HCT116 (cell line): ENCODE data around the gene ALDH3A1. TPM values are rescaled to one million over a fixed set of nuclear protein-coding genes. Genes with fewer than 3 reads are reported as not detected.

ENCODE experiments used
- ATAC-seq: fragments of 200-7000 bp; cut with Tn5 transposase; 2 replicates; pipeline ENCODE4 v1.9.1; 2020; ENCODE audit warnings: mild to moderate bottlenecking, moderate library complexity
- BruUV-seq: library from RNA; stranded (reverse); fragments of 400-500 nt; replicated peaks from 2 replicates; lab custom pipeline; 2021; lab: Mats Ljungman, UMichigan
- CTCF ChIA-PET: fragments of 300-600 bp; sonication (Branson Sonifier 250); formaldehyde crosslinking; loops from one replicate; lab custom pipeline; 2021; ENCODE audit warnings: antibody characterized with exemption; lab: Charles Lee
- POLR2A ChIA-PET: fragments of 300-600, 350-600 bp; sonication (Branson Sonifier 250); formaldehyde crosslinking; loops from one replicate; lab custom pipeline; 2021; ENCODE audit warnings: antibody characterized with exemption; lab: Charles Lee
- RAD21 ChIA-PET, 2 experiments: fragments of 300-600 bp; sonication (Branson Sonifier 250); formaldehyde crosslinking; loops; one replicate each; lab custom pipeline; 2023; ENCODE audit warnings: low total read pairs in 2 of 2; ENCODE audit not compliant: uncharacterized antibody in 2 of 2, unreplicated experiment in 2 of 2, low non-redundant PET in 1 of 2; lab: Charles Lee
- DNase-seq: peaks from one replicate; pipeline ENCODE4 v3.0.0-alpha.2; 2010; ENCODE audit warnings: low read depth, low spot score
- H2AFZ ChIP-seq: fragments of 200-600 bp; shearing (Covaris generic), sonication (generic); 2 replicates; pipeline ENCODE4 v1.6.1; 2017; ENCODE audit warnings: low read depth, mixed run types, mixed read lengths, antibody characterized with exemption, low read length; ENCODE audit not compliant: poor library complexity, severe bottlenecking
- H3K27ac ChIP-seq: 2 replicates; pipeline ENCODE4 v1.5.1; 2012; ENCODE audit warnings: low read depth, low read length
- H3K27me3 ChIP-seq: fragments of 200-600 bp; sonication (generic); 2 replicates; pipeline ENCODE4 v1.6.1; 2016; ENCODE audit warnings: mixed run types, low read length, mixed read lengths; ENCODE audit not compliant: insufficient read depth
- H3K36me3 ChIP-seq, 2 experiments: fragments of 200-500 bp in 1 of 2; fragments of 200-600 bp in 1 of 2; sonication (Bioruptor generic) in 1 of 2; sonication (generic) in 1 of 2; 2 replicates each; pipeline versions ENCODE4 v1.5.1 to v1.6.1; 2014 to 2016; ENCODE audit warnings: low read length in 2 of 2, inconsistent platforms in 1 of 2, mixed read lengths in 1 of 2, mixed run types in 1 of 2; ENCODE audit not compliant: insufficient read depth in 2 of 2, control insufficient read depth in 1 of 2
- H3K4me1 ChIP-seq, 2 experiments: fragments of 200-600 bp in 1 of 2; sonication (generic) in 1 of 2; 2 replicates each; pipeline versions ENCODE4 v1.5.1 to v1.6.1; 2012 to 2017; ENCODE audit warnings: low read length in 2 of 2, inconsistent platforms in 1 of 2, mild to moderate bottlenecking in 1 of 2, mixed read lengths in 1 of 2, mixed run types in 1 of 2, moderate library complexity in 1 of 2; ENCODE audit not compliant: insufficient read depth in 2 of 2, control insufficient read depth in 1 of 2
- H3K4me2 ChIP-seq: fragments of 200-600 bp; sonication (generic); 2 replicates; pipeline ENCODE4 v1.6.1; 2017; ENCODE audit warnings: mixed run types, low read length, mixed read lengths
- H3K4me3 ChIP-seq, 2 experiments: fragments of 200-600 bp in 1 of 2; sonication (generic) in 1 of 2; replicated peaks in 1 of 2; 2 replicates each; pipeline ENCODE4 v1.5.1; 2011 to 2016; ENCODE audit warnings: low read length in 2 of 2, control low read depth in 1 of 2, low read depth in 1 of 2, mild to moderate bottlenecking in 1 of 2, mixed read lengths in 1 of 2, mixed run types in 1 of 2
- H3K79me2 ChIP-seq: fragments of 200-600 bp; sonication (generic); 2 replicates; pipeline ENCODE4 v1.6.1; 2017; ENCODE audit warnings: mild to moderate bottlenecking, mixed run types, low read length, moderate library complexity, mixed read lengths; ENCODE audit not compliant: insufficient read depth
- H3K9ac ChIP-seq: fragments of 200-600 bp; sonication (generic); 2 replicates; pipeline ENCODE4 v1.6.1; 2016; ENCODE audit warnings: low read length, mixed read lengths
- H3K9me2 ChIP-seq: fragments of 200-600 bp; sonication (generic), shearing (Covaris generic); 2 replicates; pipeline ENCODE4 v1.6.1; 2017; ENCODE audit warnings: mixed run types, mild to moderate bottlenecking, moderate library complexity; ENCODE audit not compliant: insufficient read depth
- H3K9me3 ChIP-seq, 2 experiments: fragments of 200-500 bp in 1 of 2; fragments of 200-600 bp in 1 of 2; sonication (Bioruptor generic) in 1 of 2; sonication (generic) in 1 of 2; 2 replicates each; pipeline ENCODE4 v1.6.1; 2014 to 2017; ENCODE audit warnings: low read length in 2 of 2, mixed read lengths in 2 of 2, inconsistent platforms in 1 of 2, low read depth in 1 of 2, mild to moderate bottlenecking in 1 of 2, mixed run types in 1 of 2, moderate library complexity in 1 of 2; ENCODE audit not compliant: control insufficient read depth in 1 of 2, insufficient read depth in 1 of 2
- H4K20me1 ChIP-seq: fragments of 200-600 bp; sonication (generic), shearing (Covaris generic); 2 replicates; pipeline ENCODE4 v1.6.1; 2017; ENCODE audit warnings: mixed run types, mild to moderate bottlenecking, moderate library complexity; ENCODE audit not compliant: insufficient read depth
- ATF3 ChIP-seq: IDR thresholded peaks from 2 replicates; pipeline ENCODE4 v1.6.1; 2012
- CBX3 ChIP-seq: IDR thresholded peaks from 2 replicates; pipeline ENCODE4 v1.6.1; 2012; ENCODE audit warnings: low read depth
- CEBPB ChIP-seq: IDR thresholded peaks from 2 replicates; pipeline ENCODE4 v1.6.1; 2012; ENCODE audit warnings: low read depth
- CTCF ChIP-seq, 3 experiments: fragments of 200-600 bp in 1 of 3; sonication (generic) in 1 of 3; IDR thresholded peaks in 2 of 3; conservative IDR thresholded peaks in 1 of 3; 2 replicates each; pipeline ENCODE4 v1.5.1; 2012 to 2017; ENCODE audit warnings: low read depth in 2 of 3, low read length in 2 of 3, antibody characterized with exemption in 1 of 3, borderline replicate concordance in 1 of 3, control low read depth in 1 of 3, mild to moderate bottlenecking in 1 of 3, mixed read lengths in 1 of 3, mixed run types in 1 of 3, moderate library complexity in 1 of 3; ENCODE audit not compliant: insufficient read depth in 1 of 3
- EGR1 ChIP-seq: IDR thresholded peaks from 2 replicates; pipeline ENCODE4 v1.6.1; 2012; ENCODE audit warnings: low read depth
- ELF1 ChIP-seq: IDR thresholded peaks from 2 replicates; pipeline ENCODE4 v1.6.1; 2012; ENCODE audit warnings: low read depth, borderline replicate concordance
- EZH2 ChIP-seq: fragments of 200-600 bp; sonication (generic); IDR thresholded peaks from 2 replicates; pipeline ENCODE4 v1.6.1; 2017; ENCODE audit warnings: antibody characterized with exemption, mixed run types
- EZH2phosphoT487 ChIP-seq: fragments of 200-600 bp; IDR thresholded peaks from 2 replicates; pipeline ENCODE4 v1.6.1; 2018; ENCODE audit warnings: antibody characterized with exemption, borderline replicate concordance
- FOSL1 ChIP-seq: IDR thresholded peaks from 2 replicates; pipeline ENCODE4 v1.6.1; 2012; ENCODE audit warnings: low read depth
- JUND ChIP-seq: IDR thresholded peaks from 2 replicates; pipeline ENCODE4 v1.6.1; 2012
- POLR2A ChIP-seq: IDR thresholded peaks from 2 replicates; pipeline ENCODE4 v1.7.0; 2011; ENCODE audit warnings: borderline replicate concordance; ENCODE audit not compliant: insufficient read depth, insufficient read length; ENCODE audit errors: extremely low read depth
- RAD21 ChIP-seq: IDR thresholded peaks from 2 replicates; pipeline ENCODE4 v1.6.1; 2012; ENCODE audit warnings: low read depth, mild to moderate bottlenecking
- SIN3A ChIP-seq: IDR thresholded peaks from 2 replicates; pipeline ENCODE4 v1.6.1; 2012; ENCODE audit warnings: low read depth
- SP1 ChIP-seq: IDR thresholded peaks from 2 replicates; pipeline ENCODE4 v1.6.1; 2012; ENCODE audit warnings: low read depth
- SRF ChIP-seq: IDR thresholded peaks from 2 replicates; pipeline ENCODE4 v1.6.1; 2012; ENCODE audit warnings: low read depth
- ZBTB33 ChIP-seq: IDR thresholded peaks from 2 replicates; pipeline ENCODE4 v1.6.1; 2011; ENCODE audit warnings: mild to moderate bottlenecking, low read length, moderate library complexity; ENCODE audit not compliant: insufficient replicate concordance; ENCODE audit errors: extremely low read depth
- ZFX ChIP-seq: fragments of 450-650 bp; IDR thresholded peaks from 2 replicates; pipeline ENCODE4 v1.6.1; 2017
- ZNF274 ChIP-seq: fragments of 200-500 bp; sonication (Bioruptor generic); IDR thresholded peaks from 2 replicates; pipeline ENCODE4 v1.6.1; 2014; ENCODE audit warnings: mild to moderate bottlenecking, low read depth, low read length, inconsistent platforms
- intact Hi-C: fragments of 100-400 bp; cut with micrococcal nuclease; formaldehyde crosslinking; loops from 2 replicates; pipeline ENCODE4 v1.10.0; 2022
- total RNA-seq: library from RNA; stranded (reverse); gene quantifications from one replicate; pipeline ENCODE4 v1.2.1, GENCODE V29; 2021; ENCODE audit not compliant: unreplicated experiment

ALDH3A1 gene
- total RNA-seq, 1 experiment from 2014 or later: 0.86 TPM

- no TSS peak for BruUV-seq
- Histone ChIP-seq H2AFZ (no peak overlapping the region), H3K79me2 (no peaks in the 10 kb centered on the region), H4K20me1 (no peaks in the 10 kb centered on the region), H3K9ac (no peak overlapping the region), H3K27me3 (no peaks in the 10 kb centered on the region), H3K9me3 (no peaks in the 10 kb centered on the region), H3K36me3 (no peaks in the 10 kb centered on the region), H3K9me2 (no peaks in the 10 kb centered on the region), H3K4me2 (no peak overlapping the region), H3K27ac (no peak overlapping the region), H3K4me3 (no peak overlapping the region), H3K4me1 (no peaks in the 10 kb centered on the region; a peak in 1 of 4 replicates)
- ChIA-PET RAD21 (no interaction called here), CTCF (no interaction called here), POLR2A (no interaction called here)
- intact Hi-C loops: no loop called here
- TF ChIP-seq CBX3: no peak
- TF ChIP-seq JUND: no peak
- TF ChIP-seq SRF: no peak
- no peak for TF ChIP-seq ZFX
- TF ChIP-seq POLR2A: no peak
- TF ChIP-seq SIN3A: no peak
- TF ChIP-seq FOSL1: no peak
- TF ChIP-seq SP1: no peak
- no peak for TF ChIP-seq CEBPB
- TF ChIP-seq EGR1: no peak
- no peak for TF ChIP-seq EZH2
- TF ChIP-seq RAD21: no peak
- TF ChIP-seq ZNF274: no peak
- no peak for TF ChIP-seq CTCF (IDR thresholded peaks at IDR 0.05 in 2 of 3, conservative IDR thresholded peaks at IDR 0.05 in 1 of 3; ENCODE audit: borderline replicate concordance in 1 of 3, insufficient read depth in 1 of 3, low read depth in 2 of 3, low read length in 2 of 3)
- no peak for TF ChIP-seq ATF3
- TF ChIP-seq ZBTB33: no peak
- TF ChIP-seq EZH2phosphoT487: no peak
- TF ChIP-seq ELF1: no peak
- ATAC-seq (no peak), DNase-seq (no peak)
Observed at GRCh38 chr17:19706791-19707727, 41.0 kb downstream of the ALDH3A1 start.
